Measurements from ENCODE around the gene TMED3.
"Not testable (repeated sequence)": the region's sequence is repeated elsewhere in the genome, so short reads cannot be mapped to it uniquely, and the experiment has no call there.

Gene TMED3

DNA sequence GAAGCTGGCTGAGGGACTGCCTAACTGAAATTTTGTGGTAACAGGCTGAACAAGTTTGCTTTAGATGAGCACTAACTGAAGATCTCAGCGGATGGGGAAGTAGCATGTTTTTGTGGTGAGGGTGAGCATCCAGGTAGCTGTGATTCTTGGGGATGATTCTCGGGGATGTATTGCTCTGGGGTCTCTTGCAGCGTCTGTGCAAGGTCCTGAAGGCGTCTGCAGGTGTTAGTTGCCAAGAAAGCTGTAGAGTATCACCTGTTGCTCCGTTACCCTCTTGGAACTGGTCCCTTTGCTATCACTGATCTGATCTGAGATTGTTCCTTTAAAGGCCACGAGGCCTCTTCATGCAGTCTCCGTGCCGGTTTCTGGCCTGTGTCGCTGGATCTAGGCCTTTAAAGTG, 6.0 kb downstream of the TMED3 start:
- no peak for DNase-seq (ENCODE audit: low read depth)

DNA sequence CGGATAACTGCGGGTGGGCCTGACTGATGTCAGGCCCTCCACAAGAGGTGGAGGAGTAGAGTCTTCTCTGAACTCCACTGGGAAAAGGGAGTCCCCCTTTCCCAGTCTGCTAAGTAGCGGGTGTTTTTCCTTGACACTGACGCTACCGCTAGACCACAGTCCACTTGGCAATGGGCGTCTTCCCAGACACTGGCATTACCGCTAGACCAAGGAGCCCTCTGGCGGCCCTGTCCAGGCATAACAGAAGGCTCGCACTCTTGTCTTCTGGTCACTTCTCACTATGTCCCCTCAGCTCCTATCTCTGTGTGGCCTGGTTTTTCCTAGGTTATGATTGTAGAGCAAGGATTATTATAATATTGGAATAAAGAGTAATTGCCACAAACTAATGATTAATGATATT, 9.1 kb downstream of the TMED3 start:
- not testable (repeated sequence) for DNase-seq (ENCODE audit: low read depth)

DNA sequence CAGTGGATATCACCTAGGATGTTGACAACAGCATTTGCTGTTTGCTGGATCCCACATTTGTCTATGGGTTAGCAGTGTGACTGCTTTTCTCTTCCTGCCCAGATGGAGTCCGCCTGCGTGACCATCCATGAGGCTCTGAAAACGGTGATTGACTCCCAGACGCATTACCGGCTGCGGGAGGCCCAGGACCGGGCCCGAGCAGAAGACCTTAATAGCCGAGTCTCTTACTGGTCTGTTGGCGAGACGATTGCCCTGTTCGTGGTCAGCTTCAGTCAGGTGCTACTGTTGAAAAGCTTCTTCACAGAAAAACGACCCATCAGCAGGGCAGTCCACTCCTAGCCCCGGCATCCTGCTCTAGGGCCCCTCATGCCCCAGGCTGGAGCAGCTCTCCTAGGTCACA, 11.0 kb downstream of the TMED3 start:
- DNase-seq (ENCODE audit: low read depth): no peak

GRCh38 chr15:79322306-79322705, 11.4 kb downstream of the TMED3 start:
- DNase-seq (ENCODE audit: low read depth): no peak

DNA sequence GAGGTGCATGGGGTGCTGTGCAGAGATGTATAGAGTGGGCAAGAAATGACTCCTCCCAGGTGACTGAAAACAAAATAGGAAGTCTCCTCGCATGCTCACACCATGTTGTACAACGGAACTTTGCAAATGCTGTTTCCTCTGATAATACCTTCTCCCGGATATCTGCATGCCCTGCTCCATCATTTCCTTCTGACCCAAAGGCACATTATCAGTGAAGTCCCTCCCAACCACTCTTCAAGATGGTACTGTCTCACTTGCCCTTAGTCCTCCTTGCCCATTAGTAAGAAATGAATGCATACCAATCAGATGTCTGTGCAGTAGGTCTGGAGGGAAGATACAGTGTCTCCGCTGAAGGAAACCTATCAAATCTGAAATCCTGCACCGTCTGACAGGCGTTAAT, 12.0 kb downstream of the TMED3 start:
- DNase-seq (ENCODE audit: low read depth): no peak

DNA sequence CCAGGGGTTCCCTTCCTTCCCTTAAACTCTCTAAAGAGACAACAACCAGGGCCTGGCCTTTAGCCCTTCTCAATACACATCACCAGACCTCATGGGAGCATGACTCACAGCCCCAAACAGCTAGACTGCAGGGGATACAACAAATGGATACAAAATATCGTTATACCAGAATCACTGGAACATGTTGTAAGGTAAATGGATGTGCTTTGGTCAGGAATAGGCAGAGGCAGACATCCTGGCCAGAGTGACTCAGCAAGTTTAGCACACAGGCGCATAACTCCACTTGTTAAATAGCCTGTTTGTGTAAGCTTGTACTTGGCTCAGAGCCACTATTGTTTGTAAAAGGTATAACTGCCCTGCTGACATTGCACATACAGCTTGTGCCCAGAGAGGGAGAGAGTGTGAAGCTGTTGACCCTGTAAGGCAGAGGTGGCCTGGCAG, 18.3 kb downstream of the TMED3 start:
- DNase-seq (ENCODE audit: low read depth): no peak

DNA sequence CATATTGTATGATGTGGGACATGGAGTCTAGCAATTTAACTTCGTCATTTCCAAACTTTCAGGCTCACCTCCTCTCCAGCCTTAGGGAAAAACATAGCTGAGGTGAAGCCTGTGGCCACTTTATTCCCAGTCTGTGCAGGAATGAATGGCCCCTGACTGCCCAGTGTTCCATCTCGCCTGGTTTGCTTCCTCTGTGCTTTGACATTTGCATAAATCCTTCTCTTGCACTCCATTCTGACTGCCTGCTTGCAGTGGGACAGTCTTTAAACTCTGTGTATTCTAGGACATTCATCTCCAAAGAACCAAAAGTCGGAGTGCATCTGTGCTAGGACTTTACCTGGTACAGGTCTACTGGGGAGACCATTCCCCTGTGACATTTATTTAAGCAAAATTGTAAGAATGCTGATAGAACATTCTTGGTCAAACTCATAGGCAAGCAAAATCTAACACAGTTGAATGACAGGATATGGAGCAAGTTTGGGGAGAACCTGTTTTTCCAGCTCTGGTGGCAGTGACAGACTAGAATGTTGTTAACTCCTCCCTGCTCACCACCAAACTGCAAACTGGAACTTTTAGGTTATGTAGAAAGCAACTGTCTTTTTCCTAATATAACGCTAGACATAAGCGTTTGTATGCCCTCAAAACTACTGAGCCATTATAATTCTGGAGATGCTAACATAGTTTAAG, 22.1 kb downstream of the TMED3 start:
- DNase-seq (ENCODE audit: low read depth): no peak

GRCh38 chr15:79337591-79337990, 26.7 kb downstream of the TMED3 start:
- DNase-seq (ENCODE audit: low read depth): no peak

- DNase-seq (ENCODE audit: low read depth): no peak
Observed at GRCh38 chr15:79339588-79340314, 28.8 kb downstream of the TMED3 start.

- no peak for DNase-seq (ENCODE audit: low read depth)
Observed at GRCh38 chr15:79340315-79340602, 29.3 kb downstream of the TMED3 start.

GRCh38 chr15:79341396-79341795, 30.5 kb downstream of the TMED3 start:
- DNase-seq (ENCODE audit: low read depth): no peak

GRCh38 chr15:79349525-79349924, 38.6 kb downstream of the TMED3 start:
- DNase-seq (ENCODE audit: low read depth): no peak

GRCh38 chr15:79352206-79352605, 41.3 kb downstream of the TMED3 start:
- no peak for DNase-seq (ENCODE audit: low read depth)

DNA sequence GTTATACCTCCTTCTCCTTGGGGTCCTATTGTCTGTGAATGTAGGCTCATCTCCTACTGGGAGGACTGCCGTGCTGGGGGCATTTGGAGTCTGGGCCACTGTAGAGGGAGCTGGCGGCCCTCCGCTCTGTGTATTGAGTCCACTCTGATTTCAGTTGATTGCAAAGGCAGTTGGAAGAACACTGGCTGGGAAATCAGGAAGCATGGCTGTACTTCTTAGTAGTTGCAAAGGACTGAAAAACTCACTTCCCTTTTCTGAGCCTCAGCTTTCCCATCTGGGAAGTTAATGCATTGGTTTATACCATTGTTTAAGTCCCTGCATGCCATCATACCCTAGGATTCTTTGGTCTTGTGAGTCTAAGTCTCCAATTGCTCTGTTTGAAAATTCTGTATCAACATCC, 46.7 kb downstream of the TMED3 start:
- DNase-seq (ENCODE audit: low read depth): no peak

- DNase-seq (ENCODE audit: low read depth): no peak
Observed at GRCh38 chr15:79358069-79358468, 47.2 kb downstream of the TMED3 start.

GRCh38 chr15:79364571-79365240, 53.8 kb downstream of the TMED3 start:
- no peak for DNase-seq (ENCODE audit: low read depth)

- DNase-seq (ENCODE audit: low read depth): no peak
Observed at GRCh38 chr15:79365765-79366164, 54.9 kb downstream of the TMED3 start.

DNA sequence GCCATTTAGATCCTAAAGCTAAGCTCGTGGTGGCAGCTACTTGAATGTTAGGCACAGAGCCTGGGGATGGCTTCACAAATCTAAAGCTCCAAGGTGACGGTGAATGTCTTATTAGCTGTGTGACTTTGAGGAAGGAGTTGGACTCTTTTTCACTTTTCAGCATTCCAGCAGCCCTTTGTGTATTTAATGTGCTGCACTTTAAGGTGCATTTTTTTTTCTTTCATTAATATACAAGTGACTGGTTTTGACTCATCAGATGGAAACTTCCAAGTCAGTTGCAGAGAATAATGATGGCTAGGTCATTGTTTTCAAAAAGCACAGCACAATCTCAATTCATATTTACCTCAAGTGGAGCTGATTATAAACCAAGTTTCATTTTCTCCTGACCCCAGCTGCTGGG, 55.8 kb downstream of the TMED3 start:
- DNase-seq (ENCODE audit: low read depth): no peak

DNA sequence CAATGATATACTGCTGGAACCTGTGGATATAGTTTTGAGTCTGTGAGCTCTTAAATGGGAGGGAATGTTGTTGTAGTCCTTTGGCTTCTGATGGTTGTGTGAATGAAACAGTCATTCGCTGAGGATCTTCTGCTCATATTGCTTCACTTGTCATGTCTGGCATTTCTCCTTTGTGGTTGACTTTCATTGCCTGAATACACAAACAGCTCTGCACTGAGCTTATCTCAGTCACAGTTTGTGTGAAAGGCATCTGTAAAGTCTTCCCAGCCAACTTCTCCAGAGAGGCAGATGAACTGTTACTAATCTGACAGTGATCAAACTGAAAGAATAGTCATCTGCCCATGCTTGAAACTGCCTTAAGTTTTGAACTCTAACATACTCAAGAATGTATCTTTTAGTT, 59.8 kb downstream of the TMED3 start:
- DNase-seq (ENCODE audit: low read depth): no peak

DNA sequence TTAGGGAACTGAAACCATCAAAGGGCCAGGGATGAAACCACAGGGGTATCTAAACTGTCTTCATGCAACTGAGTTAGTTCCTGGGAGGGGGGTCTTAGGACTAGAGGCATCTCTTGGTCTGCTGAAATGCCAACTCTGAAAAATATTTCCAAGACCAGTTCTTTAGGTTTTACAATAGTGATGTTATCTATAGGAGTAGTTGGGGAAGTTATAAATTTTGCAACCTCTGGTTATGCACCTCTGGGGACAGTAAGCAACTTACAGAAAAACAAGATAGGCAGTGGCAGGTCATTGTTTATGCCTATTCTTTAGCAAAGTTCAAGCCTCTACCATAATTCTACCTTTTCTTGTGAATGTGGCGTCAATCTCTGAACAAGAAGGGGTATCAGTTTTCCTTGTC, 60.7 kb downstream of the TMED3 start:
- DNase-seq (ENCODE audit: low read depth): no peak

DNA sequence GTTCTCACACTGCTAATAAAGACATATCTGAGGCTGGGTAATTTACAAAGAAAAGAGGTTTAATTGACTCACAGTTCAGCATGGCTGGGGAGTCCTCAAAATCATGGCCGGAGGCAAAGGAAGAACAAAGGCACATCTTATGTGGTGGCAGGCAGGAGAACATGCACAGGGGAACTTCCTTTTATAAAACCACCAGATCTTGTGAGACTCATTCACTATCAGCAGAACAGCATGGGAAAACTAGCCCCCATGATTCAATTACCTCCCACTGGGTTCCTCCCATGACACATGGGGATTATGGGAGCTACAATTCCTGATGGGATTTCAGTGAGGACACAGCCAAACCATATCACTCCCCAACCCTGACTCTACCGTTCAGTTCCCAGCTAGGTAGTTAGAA, 61.5 kb downstream of the TMED3 start:
- no peak for DNase-seq (ENCODE audit: low read depth)
